Central memory CD4-positive, alpha-beta T cell (primary cell): Measurements from ENCODE around the gene CD86.
A peak's percentile ranks its signal among the peaks of the same experiment; 100 is the strongest.
"Not testable (repeated sequence)": the region's sequence is repeated elsewhere in the genome, so short reads cannot be mapped to it uniquely, and the experiment has no call there.

Experiments used
- DNase-seq: peaks from one replicate; pipeline ENCODE4 v3.0.0; 2022

CD86 gene

DNA sequence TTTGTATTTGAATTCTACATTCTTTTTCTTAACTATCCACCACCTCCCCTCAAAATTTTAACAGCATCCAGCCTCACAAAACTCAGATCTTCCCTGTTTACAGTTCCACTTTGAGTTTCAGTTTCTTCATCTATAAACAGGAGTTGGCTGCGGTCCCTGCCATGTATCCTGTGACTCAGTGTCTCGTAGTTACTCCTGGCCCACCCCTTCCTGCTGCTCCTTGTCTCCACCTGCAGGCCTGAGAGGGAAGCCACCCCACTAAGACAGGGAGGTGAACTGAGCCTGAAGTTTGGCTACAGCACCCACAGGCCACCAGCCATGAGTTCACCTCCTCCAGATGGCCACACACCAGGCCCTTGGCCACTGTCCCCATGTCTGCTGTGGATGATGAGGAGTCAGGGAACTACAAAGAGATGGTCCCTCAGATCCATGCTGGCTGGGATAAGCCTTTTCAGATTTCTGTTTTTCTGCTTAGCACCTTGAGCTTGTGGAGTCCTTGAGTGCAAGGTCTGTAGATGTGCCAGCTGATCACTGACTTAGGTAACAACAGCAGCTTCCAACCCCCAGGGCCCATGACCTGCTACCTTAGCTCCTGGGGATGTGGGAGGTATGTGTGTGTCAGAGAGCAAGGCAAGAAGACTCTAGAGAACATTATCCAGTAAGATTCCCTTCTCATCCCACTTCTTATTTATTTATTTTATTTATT is 37.5 kb downstream of the CD86 start:
- DNase-seq, result peak; percentile 4

DNA sequence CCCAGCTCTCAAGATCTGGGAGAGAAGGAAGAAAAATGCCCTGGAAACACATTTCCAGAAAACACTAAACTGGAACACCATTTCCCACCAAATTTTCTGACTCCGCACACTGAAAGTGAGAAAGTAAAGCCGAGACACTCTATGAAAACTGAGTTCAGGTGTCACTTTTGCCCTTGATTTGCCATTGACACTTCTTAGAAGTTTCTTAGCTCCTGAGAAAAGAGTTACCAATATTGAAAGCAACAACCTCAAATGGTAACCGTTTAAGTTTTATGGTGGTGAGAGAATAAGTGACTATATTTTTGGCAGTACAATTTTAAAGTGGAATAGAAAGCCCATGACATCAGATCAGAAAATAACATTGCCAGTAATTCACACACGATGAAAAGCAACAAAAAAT is 39.0 kb downstream of the CD86 start:
- no peak for DNase-seq

DNA sequence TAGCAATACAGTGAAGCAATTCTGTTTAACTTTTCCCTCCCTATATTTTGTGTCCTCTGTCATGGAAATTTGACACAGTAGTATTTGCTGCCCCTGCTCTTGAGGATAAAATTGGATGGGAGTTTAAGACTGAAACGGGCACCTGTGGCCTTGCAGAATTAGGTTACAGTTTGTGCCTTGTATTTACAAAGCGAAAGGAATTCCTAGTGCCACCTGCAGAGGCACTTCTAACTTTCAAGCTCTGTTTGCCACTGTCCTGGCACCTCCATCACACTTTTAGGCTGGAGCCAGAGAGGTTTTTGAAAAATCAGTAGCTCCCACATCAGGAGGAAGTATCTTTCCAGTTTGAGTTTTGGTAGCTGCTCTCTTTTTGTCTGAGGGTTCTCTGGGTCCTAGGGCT is 39.5 kb downstream of the CD86 start:
- DNase-seq, result no peak

DNA sequence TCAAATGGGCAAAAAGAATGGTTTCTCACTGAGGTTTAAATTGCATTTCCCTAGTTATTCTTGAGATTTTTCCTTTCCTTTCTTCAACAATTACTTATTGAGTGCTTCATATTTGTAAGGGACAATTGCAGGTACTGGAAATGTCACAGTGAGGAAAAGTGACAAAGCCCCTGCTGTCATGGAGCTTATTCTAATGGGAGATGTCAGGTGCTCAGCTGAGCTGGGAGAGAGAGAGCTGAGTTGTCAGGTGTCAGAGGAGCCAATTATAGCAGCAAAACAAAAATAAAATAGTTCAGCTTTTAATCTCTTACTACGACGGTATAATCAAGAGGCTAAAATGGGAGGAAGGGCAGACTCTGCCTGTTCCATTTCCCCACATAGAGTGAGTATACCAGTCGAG is 42.0 kb downstream of the CD86 start:
- no peak for DNase-seq

DNA sequence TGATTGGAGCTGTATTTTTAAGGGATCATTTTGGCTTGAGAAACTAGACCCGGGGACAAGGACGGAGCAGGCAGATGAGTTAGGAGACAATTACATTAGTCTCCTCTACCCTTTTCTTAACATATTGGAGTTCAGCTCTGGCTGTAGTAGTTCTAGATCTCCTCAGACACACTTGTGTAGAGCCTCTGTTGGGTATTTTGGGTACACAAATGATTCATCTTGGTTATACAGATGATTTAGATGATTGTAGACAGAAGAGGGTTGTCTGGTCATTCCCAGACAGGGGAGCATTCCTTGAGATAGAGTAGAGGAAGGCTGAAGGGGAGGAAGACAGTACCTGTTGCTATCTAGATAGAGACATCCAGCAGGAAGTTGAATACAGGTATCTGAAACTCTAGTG is 43.4 kb downstream of the CD86 start:
- DNase-seq, result no peak

DNA sequence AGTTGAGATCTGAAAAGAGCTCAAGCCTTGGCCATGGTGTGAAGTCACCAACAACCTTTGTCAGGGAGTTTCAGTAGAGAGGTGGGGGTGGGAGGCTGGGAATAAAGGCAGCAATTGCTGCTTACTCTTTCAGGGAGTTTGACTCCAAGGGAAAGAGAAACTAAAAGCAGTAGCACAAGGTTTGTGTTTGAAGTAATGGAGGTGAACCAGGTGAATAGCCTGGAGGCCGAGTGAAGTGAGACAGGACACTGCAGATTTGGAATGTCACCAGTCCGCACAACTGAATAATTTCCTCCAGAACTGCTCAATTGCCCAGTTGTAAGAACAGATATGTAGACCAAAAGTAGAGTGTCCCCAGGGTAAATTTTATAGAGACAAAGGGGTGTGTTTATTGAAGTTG is 44.1 kb downstream of the CD86 start:
- no peak for DNase-seq

DNA sequence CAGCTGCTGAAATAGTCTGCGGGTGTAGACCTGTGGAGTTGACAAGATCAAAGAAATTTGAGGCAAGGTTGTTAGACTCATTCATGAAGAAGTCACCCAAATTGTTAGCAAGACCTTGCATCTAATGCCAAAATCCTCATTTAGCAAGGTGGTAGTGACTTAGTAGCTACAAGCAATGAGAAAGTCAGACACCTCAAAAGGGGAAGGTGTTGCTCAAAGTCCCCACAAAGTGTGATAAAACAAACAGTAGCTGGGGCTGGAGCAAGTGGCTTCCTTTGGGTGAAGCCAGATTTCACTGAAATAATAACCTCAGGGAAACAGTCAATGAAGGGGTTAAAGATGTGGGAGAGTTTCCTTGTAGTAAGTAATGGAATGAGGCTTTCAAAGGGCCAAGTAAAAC is 44.9 kb downstream of the CD86 start:
- DNase-seq, result no peak

DNA sequence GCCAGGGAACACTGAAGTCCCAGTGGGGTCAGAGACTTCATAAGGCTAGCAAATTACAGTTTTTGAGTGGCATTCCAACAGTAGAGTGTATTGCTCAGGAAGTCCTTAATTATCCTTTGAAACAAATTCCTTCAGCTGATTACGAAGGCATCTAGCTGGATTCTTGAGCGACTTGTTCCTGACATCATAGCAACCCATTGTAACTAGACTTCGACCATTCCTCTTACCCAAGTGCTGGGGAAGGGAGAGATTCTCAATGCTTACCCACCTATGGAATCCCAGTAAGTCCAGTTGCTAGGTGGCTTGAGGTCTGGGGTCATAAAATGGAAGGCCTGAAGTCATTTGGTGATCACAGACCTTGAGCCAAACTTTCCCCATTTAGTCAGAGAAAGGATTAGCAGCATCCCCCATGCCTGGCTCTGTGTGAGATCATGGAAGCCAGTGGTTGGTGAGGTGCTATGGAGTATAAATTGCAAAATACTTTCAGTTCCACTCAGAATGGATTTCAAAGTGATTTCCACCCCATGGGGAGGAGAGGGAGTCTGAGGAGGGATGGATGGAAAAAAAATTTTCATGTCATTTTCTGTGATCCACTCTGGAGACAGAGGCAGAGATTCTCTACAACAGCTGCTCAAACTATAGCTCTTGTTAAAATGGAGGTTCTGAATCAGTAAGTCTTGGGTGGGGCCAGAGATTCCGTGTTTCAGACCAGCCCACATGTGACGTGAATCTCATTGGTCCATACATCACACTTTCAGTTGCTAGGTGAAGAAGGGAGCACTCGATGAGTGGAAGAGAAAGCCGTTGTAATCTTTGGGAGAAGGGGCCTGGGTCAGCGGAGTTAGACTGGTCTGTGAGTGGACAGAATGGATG is 45.7 kb downstream of the CD86 start:
- peak; percentile 7 for DNase-seq

DNA sequence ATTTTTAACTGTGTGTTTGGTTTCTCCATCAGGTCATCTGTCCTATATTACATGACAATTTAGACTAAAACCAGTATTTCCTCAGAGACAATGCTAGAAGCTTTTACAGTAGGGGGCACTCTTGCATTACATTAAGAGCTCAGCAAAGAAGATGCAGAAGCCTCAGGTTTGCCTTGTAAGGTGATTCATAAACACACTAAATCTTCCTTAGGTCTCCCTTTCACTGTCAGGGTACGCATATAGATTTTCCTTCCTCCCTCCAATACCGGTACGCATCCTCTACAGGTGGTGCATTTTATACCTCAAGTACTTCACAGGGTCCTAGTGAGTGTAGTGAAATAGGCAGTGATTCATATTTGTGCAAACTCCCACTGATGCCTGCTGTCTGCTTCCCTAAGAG is 46.5 kb downstream of the CD86 start:
- DNase-seq, result peak; percentile 56

DNA sequence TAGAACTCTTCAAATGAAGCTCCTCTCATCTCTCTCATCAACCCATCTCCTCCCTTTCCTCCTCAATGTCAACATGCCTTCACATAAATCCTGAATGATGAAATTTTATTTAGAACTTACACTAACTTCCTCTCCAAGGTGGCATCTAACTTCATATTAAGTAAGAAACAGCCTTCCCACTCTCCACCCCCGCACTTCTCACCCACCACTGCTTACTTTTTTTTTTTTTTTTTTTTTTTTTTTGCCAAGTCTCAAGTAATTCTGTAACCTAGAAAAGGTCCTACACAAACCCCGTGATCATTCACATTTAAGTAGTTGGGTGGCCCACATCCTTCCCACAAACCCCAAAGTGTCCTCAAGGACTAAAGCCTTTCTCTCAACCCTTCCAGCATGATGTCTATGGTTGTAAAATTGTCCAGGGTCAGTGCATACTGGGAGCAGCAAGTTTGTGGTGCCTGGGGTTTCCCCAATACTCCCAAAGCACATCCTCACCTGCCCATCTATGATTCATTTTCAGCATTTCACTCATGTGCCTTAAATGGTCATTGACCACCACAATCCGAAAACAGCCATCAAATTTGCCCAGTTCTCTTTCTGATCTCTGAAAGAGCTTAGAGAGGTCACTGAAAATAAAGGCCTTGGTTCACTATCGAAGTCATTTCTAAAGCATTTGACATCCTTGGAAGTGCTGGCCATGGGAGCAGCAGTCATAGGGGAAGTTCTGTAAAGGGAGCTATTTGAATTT is 47.2 kb downstream of the CD86 start:
- no peak for DNase-seq

DNA sequence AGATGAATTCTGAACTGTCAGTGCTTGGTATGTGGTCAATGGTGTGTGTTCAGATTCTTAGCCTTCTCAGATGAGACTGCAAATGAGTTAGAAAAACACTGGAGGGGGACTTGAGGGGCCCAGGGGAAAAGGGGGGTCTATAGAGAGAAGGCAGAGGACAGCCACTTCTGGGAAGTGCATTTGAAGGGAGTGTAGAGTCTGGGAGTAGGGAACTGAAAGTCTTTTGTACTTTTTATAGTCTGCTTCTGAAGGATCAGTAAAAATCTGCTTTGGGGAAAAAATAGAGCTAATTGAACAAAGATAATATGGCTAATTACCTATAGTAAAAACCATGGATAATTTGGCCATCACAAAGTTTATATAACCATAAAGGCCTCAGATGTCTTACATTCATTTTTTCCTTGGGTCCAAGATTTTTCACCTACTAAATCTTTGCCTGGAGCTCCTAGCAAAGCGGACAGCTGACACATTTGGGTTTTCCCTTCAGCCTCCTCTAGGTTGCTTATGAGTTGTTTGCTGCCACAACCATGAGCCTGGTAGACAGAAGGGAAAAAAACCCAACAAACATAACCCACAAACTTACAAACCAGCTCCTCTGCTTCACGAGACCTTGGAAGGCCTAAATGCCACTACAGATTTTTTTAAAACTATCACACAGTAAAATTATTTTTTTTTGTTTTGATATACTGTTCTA is 48.8 kb downstream of the CD86 start:
- no peak for DNase-seq

DNA sequence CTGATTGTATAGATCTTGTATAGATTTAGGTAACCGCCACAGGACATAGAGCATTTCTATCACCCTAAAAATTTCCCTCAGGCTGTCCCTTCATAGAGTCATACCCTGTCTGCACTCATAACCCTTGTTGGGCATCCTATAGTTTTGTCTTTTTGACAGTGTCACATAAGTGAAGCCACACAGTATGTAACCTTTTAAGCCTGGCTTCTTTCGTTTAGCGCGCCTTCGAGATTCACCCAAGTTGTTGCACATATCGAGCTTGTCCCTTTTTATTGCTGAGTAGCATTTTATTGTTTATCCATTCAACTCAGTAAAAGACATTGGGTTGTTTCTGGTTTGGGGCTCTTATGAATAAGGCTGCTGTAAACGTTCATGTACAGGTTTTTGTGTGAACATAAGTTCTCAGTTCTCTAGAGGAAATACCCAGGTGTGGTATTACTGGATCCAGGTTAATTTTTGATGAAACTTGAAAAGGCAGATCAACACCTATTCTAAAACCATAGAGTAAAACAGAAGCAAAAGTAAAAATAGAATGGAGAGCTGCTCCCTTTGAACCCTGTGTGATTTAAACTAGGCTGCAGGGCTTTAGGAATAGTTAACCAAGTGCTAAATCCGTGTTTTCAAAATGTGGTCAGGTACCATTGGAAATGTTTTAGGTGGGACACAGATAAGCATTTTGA is 49.5 kb downstream of the CD86 start:
- DNase-seq, result no peak

DNA sequence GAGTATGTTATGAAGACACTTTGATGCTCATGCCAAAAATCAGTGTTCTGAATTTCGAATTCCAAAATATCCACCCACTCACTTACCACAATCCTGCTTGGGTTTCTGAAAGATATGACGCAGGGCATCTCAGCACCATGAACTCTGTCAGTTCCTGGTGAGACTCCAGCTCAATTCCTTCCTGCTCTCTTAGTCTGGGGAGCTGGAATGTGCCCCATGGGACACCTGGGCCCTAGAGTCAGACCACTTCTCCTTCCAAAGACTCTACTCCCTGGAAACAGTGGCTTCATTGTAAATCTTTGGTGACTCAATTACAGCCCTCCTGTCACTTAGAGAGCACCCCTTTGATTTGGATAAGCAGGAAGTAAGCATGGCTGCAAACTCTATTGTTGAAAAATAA is 50.5 kb downstream of the CD86 start:
- DNase-seq, result no peak

DNA sequence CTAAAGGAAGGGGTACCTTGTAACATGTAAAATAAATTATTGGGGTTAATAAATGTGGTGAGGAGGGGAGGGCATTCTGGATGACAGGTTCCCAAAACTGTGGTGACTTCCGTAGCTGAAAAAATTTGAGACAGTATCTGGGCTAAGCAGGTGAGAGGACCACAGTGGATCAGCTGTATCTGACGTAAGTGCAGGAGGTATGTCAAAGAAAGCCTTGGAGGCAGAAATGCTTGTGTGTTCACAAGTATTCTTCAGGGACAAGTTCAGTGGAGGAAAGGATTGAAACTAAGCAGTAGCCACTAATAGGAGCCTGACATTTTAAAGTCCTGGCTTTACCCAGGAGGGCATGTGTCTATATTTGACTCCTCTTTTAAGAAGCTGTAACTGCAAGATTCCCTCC is 52.0 kb downstream of the CD86 start:
- DNase-seq, result no peak

DNA sequence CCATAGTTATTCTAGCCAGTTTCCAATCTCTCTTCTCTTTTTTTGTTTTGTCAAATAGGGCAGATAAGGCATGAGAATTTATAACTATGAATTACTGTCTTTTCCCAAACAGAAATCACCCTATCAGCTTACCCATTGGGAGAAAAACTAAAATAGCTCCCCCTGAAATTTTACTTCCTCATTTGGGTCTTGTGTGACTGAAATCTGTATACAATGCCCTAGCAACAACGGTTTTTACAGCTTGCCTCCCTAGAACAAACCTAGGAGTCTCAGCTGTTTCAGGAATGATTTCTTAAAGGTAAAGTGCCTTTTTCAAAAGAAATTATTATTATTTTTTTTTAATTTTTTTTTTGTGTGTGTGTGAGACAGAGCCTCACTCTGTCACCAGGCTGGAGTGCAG is 56.8 kb downstream of the CD86 start:
- no peak for DNase-seq

DNA sequence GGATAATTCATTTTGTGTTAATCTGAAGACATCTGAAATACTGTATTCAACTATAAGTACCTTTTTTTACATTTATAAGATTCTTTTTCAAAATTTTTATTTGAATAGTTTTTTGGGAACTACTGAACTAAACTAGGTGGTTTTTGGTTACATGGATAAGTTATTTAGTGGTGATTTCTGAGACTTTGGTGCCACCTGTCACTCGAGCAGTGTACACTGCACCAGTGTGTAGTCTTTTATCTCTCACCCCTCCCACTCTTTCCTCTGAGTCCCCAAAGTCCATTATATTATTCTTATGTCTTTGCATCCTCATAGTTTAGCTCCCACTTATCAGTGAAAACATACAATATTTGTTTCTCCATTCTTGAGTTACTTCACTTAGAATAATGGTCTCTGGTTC is 57.6 kb downstream of the CD86 start:
- DNase-seq, result no peak

DNA sequence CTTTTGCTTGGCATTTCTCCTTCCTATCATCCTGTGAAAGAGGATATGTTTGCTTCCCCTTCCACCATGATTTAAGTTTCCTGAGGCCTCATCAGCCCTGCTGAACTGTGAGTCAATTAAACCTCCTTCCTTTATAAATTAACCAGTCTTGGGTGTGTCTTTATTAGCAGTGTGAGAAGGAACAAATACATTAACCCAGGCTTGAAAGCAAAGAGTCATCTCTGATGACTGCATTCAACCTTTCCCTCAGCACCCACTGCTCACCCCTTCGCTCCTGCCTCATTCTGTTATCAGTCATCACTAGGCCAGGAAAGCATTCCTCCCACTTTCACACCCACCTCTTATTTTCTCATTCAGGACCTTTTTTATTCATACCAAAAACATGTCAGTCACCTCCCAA is 68.7 kb downstream of the CD86 start:
- DNase-seq, result no peak

DNA sequence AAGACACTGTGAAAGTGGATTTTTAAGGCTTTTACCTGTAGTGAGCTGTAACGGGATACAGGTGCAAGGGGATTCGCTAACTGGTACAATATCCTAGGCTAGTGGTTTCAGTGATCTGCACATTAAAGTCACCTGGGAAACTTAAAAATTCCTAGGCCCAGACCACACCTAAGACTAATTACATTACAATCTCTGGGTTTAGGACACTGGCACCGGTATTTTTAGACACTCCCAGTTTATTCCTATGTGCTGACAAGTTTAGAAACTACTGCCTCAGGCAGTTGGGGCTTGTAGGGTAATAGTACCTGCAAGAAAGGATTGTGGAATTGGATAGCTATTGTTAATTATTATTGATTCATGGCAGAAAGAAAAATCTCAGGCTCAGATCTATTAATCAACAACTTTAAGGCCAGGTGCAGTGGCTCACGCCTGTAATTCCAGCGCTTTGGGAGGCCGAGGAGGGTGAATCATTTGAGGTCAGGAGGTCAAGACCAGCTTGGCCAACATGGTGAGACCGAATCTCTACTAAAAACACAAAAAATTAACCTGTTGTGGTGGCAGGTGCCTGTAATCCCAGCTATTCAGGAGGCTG is 77.9 kb downstream of the CD86 start:
- no peak for DNase-seq

DNA sequence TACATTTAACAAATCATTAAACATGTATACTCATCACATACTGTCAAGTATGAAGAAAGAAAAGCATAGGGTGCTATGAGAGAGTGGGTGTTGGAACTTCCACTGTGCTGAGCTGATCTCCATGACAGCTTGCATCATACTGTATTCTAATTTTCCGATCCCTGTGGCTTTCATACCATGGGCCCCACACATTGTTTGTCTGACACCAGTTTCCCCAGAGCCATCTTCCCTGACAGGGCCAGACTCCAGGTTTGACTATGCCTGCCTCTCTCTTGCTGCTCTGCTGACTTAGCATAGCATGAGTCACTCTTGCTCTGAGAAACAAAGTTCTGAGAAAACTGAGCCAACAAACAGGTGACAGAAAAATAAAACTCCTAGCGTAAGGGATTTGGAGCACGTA is 91.3 kb downstream of the CD86 start:
- no peak for DNase-seq

DNA sequence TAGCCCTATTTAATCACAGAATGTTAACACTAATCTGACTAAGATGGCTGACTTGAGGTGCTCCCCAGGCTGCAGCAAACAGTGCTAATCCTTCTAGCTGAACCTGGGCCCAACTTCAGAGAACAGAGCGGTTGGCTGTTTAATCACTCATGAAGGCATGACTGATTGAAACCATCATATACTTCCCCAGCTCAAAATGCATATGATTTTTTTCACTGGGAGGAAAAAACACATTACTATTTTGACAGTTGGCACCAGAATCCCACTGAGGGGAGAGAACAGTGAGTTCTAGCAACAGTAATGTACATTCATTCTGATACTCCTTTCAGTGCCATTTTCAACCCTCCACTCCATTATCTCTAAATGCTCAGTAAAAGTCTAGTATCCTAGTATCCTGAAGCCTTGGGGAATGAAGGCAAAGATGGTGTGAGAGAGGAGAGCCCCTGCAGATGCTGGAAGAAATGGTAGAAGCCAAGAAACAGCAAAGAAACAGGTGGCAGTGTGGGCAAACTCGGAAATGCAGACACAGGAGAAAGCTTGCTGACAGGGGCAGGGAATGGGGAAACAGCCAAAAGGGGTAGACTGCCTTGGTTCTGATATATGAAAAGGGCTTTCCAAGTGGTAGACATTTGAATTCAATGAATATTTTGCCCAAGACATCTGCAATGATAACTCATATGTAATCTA is 93.9 kb downstream of the CD86 start:
- no peak for DNase-seq

DNA sequence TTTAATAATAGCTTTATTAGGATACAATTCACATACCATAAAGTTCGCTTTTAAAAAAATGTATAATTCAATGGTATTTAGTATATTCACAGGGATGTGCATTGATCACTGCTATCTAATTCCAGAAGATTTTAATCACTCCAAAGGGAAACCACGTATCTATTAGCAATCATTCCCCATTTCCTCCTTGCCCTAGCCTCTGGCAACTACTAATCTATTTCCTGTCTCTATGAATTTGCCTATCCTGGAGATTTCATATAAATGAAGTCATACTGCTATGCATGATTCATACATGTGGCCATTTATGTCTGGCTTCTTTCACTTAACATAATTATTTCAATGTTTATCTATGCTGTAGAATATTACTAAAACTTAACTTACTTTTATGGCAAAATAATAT is 96.3 kb downstream of the CD86 start:
- no peak for DNase-seq

DNA sequence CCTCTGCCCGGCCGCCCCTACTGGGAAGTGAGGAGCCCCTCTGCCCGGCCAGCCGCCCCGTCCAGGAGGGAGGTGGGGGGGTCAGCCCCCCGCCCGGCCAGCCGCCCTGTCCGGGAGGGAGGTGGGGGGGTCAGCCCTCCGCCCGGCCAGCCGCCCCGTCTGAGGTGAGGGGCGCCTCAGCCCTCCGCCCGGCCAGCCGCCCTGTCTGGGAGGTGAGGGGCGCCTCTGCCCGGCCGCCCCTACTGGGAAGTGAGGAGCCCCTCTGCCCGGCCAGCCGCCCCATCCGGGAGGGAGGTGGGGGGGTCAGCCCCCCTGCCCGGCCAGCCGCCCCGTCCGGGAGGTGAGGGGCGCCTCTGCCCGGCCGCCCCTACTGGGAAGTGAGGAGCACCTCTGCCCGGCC is 109.8 kb downstream of the CD86 start:
- DNase-seq, result not testable (repeated sequence)
